ENCODE results near the gene PPFIBP2.

Gene PPFIBP2

DNA sequence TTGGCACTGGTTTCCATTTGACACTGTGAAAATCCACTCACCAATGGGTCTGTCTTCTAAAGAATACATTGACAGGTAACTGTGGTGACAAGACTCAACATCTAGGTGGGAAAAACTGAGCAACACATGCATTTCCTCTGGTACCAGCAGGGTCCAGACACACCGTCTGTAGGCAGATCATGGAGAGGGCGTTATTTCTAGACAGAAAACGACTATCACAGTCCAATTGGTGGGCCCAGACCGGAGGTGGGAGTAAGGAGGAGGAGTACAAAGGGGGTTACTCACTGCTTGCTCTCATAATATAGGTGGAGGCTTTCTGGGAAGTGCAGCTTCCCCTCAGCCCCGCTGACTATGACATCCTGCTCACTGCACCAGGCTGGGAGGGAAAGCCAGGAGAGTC is 182.6 kb downstream of the PPFIBP2 start:
- no peak for DNase-seq (ENCODE audit: low spot score)
